GM21576 (cell line): ENCODE measurements around the gene GIGYF1.

ENCODE experiments used
- ATAC-seq: cut with Tn5 transposase; IDR thresholded peaks from one replicate; pipeline ENCODE4 v1.9.1; 2021; ENCODE audit warnings: mild to moderate bottlenecking, moderate library complexity; ENCODE audit not compliant: unreplicated experiment

Gene GIGYF1

DNA sequence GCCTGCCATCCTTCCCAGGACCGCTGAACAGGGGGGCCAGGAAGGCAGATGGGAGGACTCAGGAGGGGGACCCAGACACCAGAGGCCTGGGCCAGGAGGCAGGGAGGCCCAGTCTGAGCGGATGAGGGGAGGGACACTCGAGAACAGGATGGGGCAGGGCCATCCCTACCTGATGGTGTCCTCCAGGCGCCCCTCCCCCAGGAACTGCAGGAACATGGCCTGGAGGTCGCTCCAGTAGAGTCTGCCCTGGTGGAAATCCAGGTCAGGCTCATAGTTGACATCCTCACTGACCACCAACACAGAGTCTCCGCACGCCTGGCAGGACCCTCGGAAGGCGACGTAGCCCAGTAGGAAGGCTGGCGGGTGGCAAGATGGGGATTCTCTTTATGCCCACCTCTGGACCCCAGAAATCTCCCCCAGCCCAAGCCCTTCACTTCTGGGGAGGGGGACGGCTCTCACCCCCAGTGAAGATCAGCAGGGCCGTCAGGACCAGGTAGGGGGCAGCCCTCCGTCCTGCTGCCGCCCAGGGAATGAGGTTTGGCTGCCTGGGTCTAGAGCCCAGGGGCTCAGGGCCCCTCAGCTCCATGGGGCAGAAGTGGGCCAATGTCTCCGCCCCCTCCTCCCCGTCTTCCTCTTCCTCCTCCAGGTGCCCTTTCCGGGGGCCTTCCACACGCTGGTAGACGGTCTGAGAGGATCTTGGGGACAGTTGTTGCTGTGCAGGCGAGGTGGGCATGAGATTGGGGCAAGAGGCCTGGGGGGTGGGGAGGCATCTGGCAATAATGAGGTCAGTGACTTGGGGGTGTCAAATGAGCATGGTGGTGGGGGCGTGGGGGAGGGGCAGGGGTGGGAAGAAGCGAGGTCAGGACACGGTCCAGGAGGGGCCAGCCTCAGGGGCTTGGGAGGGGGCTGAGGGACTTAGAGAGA is 53.3 kb downstream of the GIGYF1 start:
- no peak for ATAC-seq

DNA sequence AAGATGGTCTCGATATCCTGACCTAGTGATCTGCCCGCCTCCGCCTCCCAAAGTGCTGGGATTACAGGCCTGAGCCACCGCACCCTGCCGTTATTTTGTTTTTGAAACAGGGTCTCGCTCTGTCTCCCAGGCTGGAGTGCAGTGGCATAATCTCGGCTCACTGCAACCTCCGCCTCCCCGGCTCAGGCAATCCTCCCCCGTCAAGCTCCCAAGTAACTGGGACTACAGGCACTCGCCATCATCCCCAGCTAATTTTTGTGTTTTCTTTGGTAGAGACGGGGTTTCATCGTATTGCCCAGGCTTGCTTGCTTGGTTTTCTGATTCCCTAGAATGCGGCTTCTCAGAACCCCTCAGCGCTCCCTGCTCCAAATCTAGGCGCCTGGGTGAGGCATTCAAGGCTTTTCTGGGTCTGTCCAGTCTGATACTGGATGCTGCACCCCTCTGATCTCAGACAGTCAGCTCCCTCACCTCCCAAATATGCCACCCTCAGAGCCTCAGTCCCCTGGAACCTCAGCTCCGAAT is 54.0 kb downstream of the GIGYF1 start:
- ATAC-seq = no peak

DNA sequence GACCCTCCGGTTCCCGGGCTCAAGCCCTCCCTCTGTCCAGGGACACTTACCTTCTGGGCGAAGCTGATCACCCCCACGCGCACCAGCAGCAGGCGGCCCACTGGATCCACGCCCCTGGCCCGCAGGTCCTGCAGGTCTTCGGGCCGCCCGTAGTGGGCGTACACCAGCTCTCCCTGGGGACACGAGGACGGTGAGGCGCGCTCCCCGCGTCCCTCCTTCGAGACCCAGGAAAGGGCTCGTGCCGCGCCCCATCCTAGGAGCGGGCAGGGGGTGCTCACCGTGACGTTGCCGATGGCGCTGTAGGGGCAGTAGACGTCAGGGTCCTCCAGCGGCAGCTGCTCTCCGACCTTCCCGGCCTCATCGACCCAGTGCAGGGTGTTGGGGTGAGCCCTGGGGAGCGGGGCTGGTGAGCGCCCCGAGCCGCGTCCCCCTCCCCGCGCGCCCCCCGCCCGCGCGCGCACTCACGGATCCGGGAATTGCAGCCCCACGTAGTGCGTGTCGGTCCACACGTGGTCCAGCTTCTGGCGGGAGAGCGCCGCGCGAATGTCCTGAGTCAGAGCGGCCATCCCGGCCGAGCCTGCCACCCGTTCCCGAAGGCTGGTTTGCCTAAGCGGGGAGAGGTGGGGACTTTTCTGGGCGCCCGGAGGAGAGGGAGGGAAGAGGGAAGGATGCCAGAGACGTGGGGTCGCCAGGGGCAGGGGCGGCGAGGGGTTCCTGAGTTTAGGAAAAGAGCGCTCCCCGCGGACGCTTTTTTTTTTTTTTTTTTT is 60.9 kb downstream of the GIGYF1 start:
- peak; percentile 71 for ATAC-seq

DNA sequence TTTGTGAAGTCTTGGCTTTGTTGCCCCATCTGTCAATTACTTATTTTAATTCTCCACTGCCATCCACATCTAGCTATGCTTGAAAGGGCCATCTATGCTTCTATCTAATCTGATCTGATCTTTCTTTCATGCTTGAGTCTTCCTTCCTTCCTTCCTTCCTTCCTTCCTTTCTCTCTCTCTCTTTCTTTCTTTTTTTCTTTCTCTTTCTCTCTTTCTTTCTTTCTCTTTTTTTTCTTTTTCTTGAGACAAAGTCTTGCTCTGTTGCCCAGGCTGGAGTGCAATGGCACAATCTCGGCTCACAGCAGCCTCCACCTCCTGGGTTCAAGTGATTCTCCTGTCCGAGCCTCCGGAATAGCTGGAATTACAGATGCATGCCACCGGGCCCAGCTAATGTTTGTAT is 64.0 kb downstream of the GIGYF1 start:
- no peak for ATAC-seq
